ENCODE results near the gene CDC20B. TPM values are rescaled to one million over a fixed set of nuclear protein-coding genes. Genes with fewer than 3 reads are reported as not detected.

CDC20B gene
- total RNA-seq (2013) = not detected
- polyA plus RNA-seq (not detected), polyA minus RNA-seq (not detected in 2 replicates), total RNA-seq (0.12 to 3.3 (median 0.42) reads per million in 11 experiments)

DNA sequence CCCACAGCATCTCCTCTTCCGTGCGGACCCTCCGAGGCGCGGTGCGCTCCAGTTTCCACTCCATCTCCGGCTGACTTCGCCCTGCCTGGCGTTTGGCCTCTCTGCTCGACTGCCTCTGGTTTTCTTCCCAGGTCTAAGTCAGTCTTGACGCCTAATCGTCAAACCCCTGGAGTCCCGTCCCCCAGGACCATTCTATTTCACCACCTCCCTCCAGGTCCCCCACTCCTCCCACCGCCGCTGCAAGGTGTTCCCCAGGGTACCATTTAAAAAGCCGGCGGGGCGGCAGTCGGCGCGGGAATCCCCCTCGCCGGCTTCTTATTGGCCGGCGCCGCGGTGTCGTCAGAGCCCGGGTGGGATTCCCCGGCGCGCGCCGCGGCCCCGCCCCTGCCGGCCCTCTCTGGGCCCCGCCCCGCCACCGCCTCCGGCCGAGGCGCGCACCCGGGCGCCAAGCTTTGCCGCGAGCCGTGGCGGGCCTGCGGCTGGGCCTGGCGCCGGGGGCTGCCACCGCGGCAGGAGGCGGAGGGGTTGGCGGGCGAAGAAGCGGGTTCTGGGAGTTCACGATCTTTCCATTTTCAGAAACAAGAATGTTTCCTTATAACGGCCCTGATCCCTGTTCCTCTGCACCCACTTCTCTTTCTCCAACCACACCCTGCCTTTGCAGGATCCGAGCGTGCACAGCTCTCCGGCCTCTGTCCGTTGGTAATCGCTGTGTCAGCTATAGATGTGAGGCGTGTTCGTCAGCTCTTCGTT lies at the start of gene CDC20B:
Gene CDC20B (minus strand): TSS at position 241 of the 750 bp plus-strand sequence. CDS start 177 bp downstream, at position 64.
- Histone ChIP-seq H3K27ac (ENCODE audit: low read depth in 1 of 2, low read length in 2 of 2) (peak within 1 kb of the TSS in 1 of 2 donors; percentile 60), H3K79me2 (ENCODE audit: insufficient read depth, low read length) (no peaks in the 10 kb centered on the region), H3K4me3 (replicated peaks in 1 of 3; ENCODE audit: low read depth in 2 of 3, low read length in 3 of 3) (peak within 1 kb of the TSS; percentile 48 to 73 (median 55)), H4K20me1 (ENCODE audit: insufficient read depth, low read length) (no peaks in the 10 kb centered on the region), H3K36me3 (replicated peaks in 1 of 2; ENCODE audit: control insufficient read depth in 1 of 2, insufficient read depth in 2 of 2, low read length in 2 of 2) (no peaks in the 10 kb centered on the region), H3K4me1 (ENCODE audit: control insufficient read depth in 1 of 2, insufficient read depth in 2 of 2, low read length in 2 of 2) (peaks cover 32 to 34% of the 10 kb centered on the region in 2 donors), H3K9me3 (replicated peaks in 1 of 2; ENCODE audit: control insufficient read depth in 1 of 2, insufficient read depth in 1 of 2, low read length in 2 of 2) (peaks cover 0 to 13% of the 10 kb centered on the region in 2 donors), H3K9ac (ENCODE audit: insufficient read depth, low read length, poor library complexity, severe bottlenecking) (peak within 1 kb of the TSS; percentile 38), H3K4me2 (replicated peaks; ENCODE audit: extremely low read depth, low read length, poor library complexity, severe bottlenecking) (peak within 1 kb of the TSS; percentile 77), H2AFZ (ENCODE audit: insufficient read depth, low read depth, low read length, poor library complexity, severe bottlenecking) (peak within 1 kb of the TSS; percentile 80), H3K27me3 (ENCODE audit: control insufficient read depth in 2 of 2, insufficient read depth in 2 of 2, low read length in 2 of 2) (peaks cover 57 to 78% of the 10 kb centered on the region in 2 donors)
- peak; percentile 55 to 79 (median 57) for DNase-seq
- H3K9me3 Mint-ChIP-seq = peaks cover 2 to 22% (median 7%) of the 10 kb centered on the region in 7 donors
- peak within 1 kb of the TSS; percentile 50 to 91 (median 80) for H3K27ac Mint-ChIP-seq
- H3K4me1 Mint-ChIP-seq = peaks cover 36% of the 10 kb centered on the region
- peak within 1 kb of the TSS; percentile 84 to 94 for H3K4me3 Mint-ChIP-seq
- peaks cover 0 to 6% of the 10 kb centered on the region in 2 donors for H3K36me3 Mint-ChIP-seq
- intact Hi-C loops (cut with micrococcal nuclease) = no loop called here
- TF ChIP-seq CTCF (IDR thresholded peaks at IDR 0.05) = no peak
- WGBS (ENCODE audit: insufficient coverage) = under 1% methylated on average over 57 of the region's 69 CpGs
- H3K27me3 Mint-ChIP-seq (ENCODE audit: low read depth in 3 of 3) = peaks cover 68 to 79% (median 70%) of the 10 kb centered on the region in 3 donors

GRCh38 chr5:55222092-55222984 lies 49.4 kb upstream of the CDC20B start:
- intact Hi-C loops (cut with micrococcal nuclease) = no loop called here
- Mint-ChIP-seq H3K27ac (no peak overlapping the region), H3K27me3 (ENCODE audit: low read depth in 3 of 3) (peaks cover 93 to 99% (median 95%) of the 10 kb centered on the region in 3 donors), H3K4me1 (peaks cover 37% of the 10 kb centered on the region), H3K4me3 (peak overlapping the region in 1 of 2 donors; percentile 86), H3K36me3 (peaks cover 2 to 6% of the 10 kb centered on the region in 2 donors), H3K9me3 (peaks cover 0 to 28% (median 14%) of the 10 kb centered on the region in 7 donors)
- 11% methylated on average over 17 of the region's 30 CpGs for WGBS (ENCODE audit: insufficient coverage)
- peaks cover 88 to 99% of the 10 kb centered on the region in 2 donors for H3K27me3 ChIP-seq (ENCODE audit: control insufficient read depth in 2 of 2, insufficient read depth in 2 of 2, low read length in 2 of 2)
- no peaks in the 10 kb centered on the region for H3K79me2 ChIP-seq (ENCODE audit: insufficient read depth, low read length)
- H3K4me3 ChIP-seq (replicated peaks in 1 of 3; ENCODE audit: low read depth in 2 of 3, low read length in 3 of 3) = no peak overlapping the region
- H3K9ac ChIP-seq (ENCODE audit: insufficient read depth, low read length, poor library complexity, severe bottlenecking) = no peak overlapping the region
- DNase-seq = peak in 2 of 3 donors; percentile 16 to 34
- H3K4me1 ChIP-seq (ENCODE audit: control insufficient read depth in 1 of 2, insufficient read depth in 2 of 2, low read length in 2 of 2) = peaks cover 21 to 38% of the 10 kb centered on the region in 2 donors
- no peak overlapping the region for H3K27ac ChIP-seq (ENCODE audit: low read depth in 1 of 2, low read length in 2 of 2)
- no peak overlapping the region for H2AFZ ChIP-seq (ENCODE audit: insufficient read depth, low read depth, low read length, poor library complexity, severe bottlenecking)
- H3K9me3 ChIP-seq (replicated peaks in 1 of 2; ENCODE audit: control insufficient read depth in 1 of 2, insufficient read depth in 1 of 2, low read length in 2 of 2) = peaks cover 0 to 58% of the 10 kb centered on the region in 2 donors
- H4K20me1 ChIP-seq (ENCODE audit: insufficient read depth, low read length) = no peaks in the 10 kb centered on the region
- no peak for TF ChIP-seq CTCF (IDR thresholded peaks at IDR 0.05)
- H3K4me2 ChIP-seq (replicated peaks; ENCODE audit: extremely low read depth, low read length, poor library complexity, severe bottlenecking) = peak overlapping the region; percentile 63
- H3K36me3 ChIP-seq (replicated peaks in 1 of 2; ENCODE audit: control insufficient read depth in 1 of 2, insufficient read depth in 2 of 2, low read length in 2 of 2) = no peaks in the 10 kb centered on the region
